ENCODE measurements around the gene PIK3R1. TPM values are rescaled to one million over a fixed set of nuclear protein-coding genes. Genes with fewer than 3 reads are reported as not detected.
A peak's percentile ranks its signal among the peaks of the same experiment; 100 is the strongest.

The PIK3R1 gene
- total and polyA plus RNA-seq, 10 of the 15 experiments (the other 5 are each of a cell fraction or from before 2014, with no cell fraction given): 7.8 to 38.4 (median 15.7) TPM

DNA sequence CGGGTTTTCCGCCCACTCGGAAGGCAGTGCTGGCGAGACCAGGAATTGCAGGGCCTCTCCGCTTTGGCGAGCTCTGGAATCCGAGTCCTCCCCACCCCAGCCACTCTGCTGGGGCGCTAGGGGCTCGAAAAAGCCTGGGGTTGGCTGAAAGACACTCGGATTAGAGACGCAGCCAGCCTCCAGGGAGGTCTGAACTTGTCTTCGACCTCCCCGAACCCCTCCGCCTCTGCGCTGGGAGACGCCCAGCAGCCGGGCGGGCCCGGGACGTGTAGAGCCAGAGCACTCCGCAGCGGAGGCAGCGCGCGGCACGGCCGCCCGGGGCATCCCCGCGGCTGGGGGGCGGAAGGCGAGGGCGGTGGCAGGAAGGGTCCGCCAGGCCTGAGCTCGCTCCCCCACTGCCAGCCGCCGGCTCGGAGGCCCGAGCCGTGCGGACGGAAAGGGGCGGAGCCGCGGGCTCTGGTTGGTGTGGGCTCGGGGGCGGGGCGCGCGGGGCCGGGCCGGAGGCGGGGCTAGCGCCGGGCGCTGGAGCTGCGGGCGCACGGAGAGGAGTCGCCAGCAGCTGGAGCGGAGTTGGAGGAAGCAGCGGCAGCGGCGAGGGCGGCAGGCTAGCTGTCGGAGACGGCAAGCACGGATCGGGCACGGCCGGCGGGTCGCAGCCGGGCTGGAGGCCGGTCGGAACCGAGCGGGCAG is at the start of gene PIK3R1 (continued):
- TF ChIP-seq, protein P1, sequence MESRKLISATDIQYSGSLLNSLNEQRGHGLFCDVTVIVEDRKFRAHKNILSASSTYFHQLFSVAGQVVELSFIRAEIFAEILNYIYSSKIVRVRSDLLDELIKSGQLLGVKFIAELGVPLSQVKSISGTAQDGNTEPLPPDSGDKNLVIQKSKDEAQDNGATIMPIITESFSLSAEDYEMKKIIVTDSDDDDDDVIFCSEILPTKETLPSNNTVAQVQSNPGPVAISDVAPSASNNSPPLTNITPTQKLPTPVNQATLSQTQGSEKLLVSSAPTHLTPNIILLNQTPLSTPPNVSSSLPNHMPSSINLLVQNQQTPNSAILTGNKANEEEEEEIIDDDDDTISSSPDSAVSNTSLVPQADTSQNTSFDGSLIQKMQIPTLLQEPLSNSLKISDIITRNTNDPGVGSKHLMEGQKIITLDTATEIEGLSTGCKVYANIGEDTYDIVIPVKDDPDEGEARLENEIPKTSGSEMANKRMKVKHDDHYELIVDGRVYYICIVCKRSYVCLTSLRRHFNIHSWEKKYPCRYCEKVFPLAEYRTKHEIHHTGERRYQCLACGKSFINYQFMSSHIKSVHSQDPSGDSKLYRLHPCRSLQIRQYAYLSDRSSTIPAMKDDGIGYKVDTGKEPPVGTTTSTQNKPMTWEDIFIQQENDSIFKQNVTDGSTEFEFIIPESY (IDR thresholded peaks at IDR 0.05): no peak
- TF ChIP-seq, protein P2, sequence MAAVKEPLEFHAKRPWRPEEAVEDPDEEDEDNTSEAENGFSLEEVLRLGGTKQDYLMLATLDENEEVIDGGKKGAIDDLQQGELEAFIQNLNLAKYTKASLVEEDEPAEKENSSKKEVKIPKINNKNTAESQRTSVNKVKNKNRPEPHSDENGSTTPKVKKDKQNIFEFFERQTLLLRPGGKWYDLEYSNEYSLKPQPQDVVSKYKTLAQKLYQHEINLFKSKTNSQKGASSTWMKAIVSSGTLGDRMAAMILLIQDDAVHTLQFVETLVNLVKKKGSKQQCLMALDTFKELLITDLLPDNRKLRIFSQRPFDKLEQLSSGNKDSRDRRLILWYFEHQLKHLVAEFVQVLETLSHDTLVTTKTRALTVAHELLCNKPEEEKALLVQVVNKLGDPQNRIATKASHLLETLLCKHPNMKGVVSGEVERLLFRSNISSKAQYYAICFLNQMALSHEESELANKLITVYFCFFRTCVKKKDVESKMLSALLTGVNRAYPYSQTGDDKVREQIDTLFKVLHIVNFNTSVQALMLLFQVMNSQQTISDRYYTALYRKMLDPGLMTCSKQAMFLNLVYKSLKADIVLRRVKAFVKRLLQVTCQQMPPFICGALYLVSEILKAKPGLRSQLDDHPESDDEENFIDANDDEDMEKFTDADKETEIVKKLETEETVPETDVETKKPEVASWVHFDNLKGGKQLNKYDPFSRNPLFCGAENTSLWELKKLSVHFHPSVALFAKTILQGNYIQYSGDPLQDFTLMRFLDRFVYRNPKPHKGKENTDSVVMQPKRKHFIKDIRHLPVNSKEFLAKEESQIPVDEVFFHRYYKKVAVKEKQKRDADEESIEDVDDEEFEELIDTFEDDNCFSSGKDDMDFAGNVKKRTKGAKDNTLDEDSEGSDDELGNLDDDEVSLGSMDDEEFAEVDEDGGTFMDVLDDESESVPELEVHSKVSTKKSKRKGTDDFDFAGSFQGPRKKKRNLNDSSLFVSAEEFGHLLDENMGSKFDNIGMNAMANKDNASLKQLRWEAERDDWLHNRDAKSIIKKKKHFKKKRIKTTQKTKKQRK (IDR thresholded peaks at IDR 0.05; ENCODE audit: low read depth, low read length): no peak
- TF ChIP-seq NFYA (IDR thresholded peaks at IDR 0.05; ENCODE audit: borderline replicate concordance, low read depth, low read length) (no peak), STAT3 (IDR thresholded peaks at IDR 0.05; ENCODE audit: low read depth, low read length) (no peak), BMI1 (IDR thresholded peaks at IDR 0.05; ENCODE audit: borderline replicate concordance) (no peak), ESRRA (IDR thresholded peaks at IDR 0.05; ENCODE audit: low read length) (peak; percentile 46; the same call in 1 of the 2 replicates), NFYB (IDR thresholded peaks at IDR 0.05; ENCODE audit: insufficient read depth, low read depth, low read length) (peak; percentile 64; the same call in 1 of the 2 replicates), PAX8 (IDR thresholded peaks at IDR 0.05) (no peak), MXI1 (IDR thresholded peaks at IDR 0.05; ENCODE audit: low read depth, low read length) (0 out of 2 replicates have a peak, but pooled peaks have one; percentile 42), KAT2A (conservative IDR thresholded peaks at IDR 0.05; ENCODE audit: control insufficient read depth, low read depth, low read length) (no peak), NR2C2 (IDR thresholded peaks at IDR 0.05; ENCODE audit: borderline replicate concordance, control insufficient read depth, insufficient read length, low read depth) (no peak), TBL1XR1 (IDR thresholded peaks at IDR 0.05; ENCODE audit: low read depth, low read length) (peak; percentile 19; the same call in 1 of the 2 replicates), SPI1 (IDR thresholded peaks at IDR 0.05; ENCODE audit: borderline replicate concordance, insufficient read depth, low read depth, low read length) (no peak), POU2F2 (IDR thresholded peaks at IDR 0.05; ENCODE audit: borderline replicate concordance, low read depth, low read length) (peak; percentile 14; the same call in 1 of the 3 replicates), BHLHE40 (IDR thresholded peaks at IDR 0.05; ENCODE audit: borderline replicate concordance in 1 of 2, low read depth in 2 of 2, low read length in 1 of 2) (peak; percentile 73 to 91; a peak in 3 of 4 replicates)
- TF ChIP-seq, protein P3, sequence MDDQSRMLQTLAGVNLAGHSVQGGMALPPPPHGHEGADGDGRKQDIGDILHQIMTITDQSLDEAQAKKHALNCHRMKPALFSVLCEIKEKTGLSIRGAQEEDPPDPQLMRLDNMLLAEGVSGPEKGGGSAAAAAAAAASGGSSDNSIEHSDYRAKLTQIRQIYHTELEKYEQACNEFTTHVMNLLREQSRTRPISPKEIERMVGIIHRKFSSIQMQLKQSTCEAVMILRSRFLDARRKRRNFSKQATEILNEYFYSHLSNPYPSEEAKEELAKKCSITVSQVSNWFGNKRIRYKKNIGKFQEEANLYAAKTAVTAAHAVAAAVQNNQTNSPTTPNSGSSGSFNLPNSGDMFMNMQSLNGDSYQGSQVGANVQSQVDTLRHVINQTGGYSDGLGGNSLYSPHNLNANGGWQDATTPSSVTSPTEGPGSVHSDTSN (IDR thresholded peaks at IDR 0.05; ENCODE audit: insufficient replicate concordance, low read depth, low read length): no peak
- TF ChIP-seq, protein P4, sequence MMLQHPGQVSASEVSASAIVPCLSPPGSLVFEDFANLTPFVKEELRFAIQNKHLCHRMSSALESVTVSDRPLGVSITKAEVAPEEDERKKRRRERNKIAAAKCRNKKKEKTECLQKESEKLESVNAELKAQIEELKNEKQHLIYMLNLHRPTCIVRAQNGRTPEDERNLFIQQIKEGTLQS (IDR thresholded peaks at IDR 0.05; ENCODE audit: borderline replicate concordance, extremely low read depth, low read depth, low read length): no peak
- TF ChIP-seq, protein P5, sequence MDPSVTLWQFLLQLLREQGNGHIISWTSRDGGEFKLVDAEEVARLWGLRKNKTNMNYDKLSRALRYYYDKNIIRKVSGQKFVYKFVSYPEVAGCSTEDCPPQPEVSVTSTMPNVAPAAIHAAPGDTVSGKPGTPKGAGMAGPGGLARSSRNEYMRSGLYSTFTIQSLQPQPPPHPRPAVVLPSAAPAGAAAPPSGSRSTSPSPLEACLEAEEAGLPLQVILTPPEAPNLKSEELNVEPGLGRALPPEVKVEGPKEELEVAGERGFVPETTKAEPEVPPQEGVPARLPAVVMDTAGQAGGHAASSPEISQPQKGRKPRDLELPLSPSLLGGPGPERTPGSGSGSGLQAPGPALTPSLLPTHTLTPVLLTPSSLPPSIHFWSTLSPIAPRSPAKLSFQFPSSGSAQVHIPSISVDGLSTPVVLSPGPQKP (IDR thresholded peaks at IDR 0.05; ENCODE audit: low read depth, low read length): no peak

Measured in GM12878 (cell line).